NCI-H2107 treated with DMSO at 0.1 percent for 48 hours (cell line): ENCODE data around the gene FBXW5.
A peak's percentile ranks its signal among the peaks of the same experiment; 100 is the strongest.

Experiments used
- DNase-seq: peaks from one replicate; lab custom pipeline; 2025; ENCODE audit not compliant: unreplicated experiment; lab: John Stamatoyannopoulos, UW

Gene FBXW5

GRCh38 chr9:136978073-136978864 lies 33.7 kb upstream of the FBXW5 start:
- no peak for DNase-seq

- DNase-seq = no peak
Measured at GRCh38 chr9:136977649-136978072, 33.1 kb upstream of the FBXW5 start.

GRCh38 chr9:136977223-136977622 lies 32.7 kb upstream of the FBXW5 start, which contains the start of gene PTGDS:
TSS of gene PTGDS (plus strand) at chr9:136977504. CDS start at chr9:136977579, 75 bp downstream.
- DNase-seq = no peak

GRCh38 chr9:136975644-136976043 lies 31.1 kb upstream of the FBXW5 start:
- DNase-seq = no peak

- DNase-seq = no peak
Measured at GRCh38 chr9:136974817-136975535, 30.4 kb upstream of the FBXW5 start.

GRCh38 chr9:136973618-136974617 lies 29.4 kb upstream of the FBXW5 start:
- DNase-seq = no peak

- no peak for DNase-seq
Measured at GRCh38 chr9:136972743-136973142, 28.2 kb upstream of the FBXW5 start.

- DNase-seq = no peak
Measured at GRCh38 chr9:136972335-136972734, 27.8 kb upstream of the FBXW5 start.

GRCh38 chr9:136971746-136972145 lies 27.2 kb upstream of the FBXW5 start:
- no peak for DNase-seq

GRCh38 chr9:136970361-136970760 lies 25.8 kb upstream of the FBXW5 start:
- no peak for DNase-seq

- DNase-seq = no peak
Measured at GRCh38 chr9:136969774-136970173, 25.2 kb upstream of the FBXW5 start.

GRCh38 chr9:136969150-136969549 lies 24.6 kb upstream of the FBXW5 start:
- no peak for DNase-seq

GRCh38 chr9:136968333-136969127 lies 24.0 kb upstream of the FBXW5 start:
- DNase-seq = no peak

- DNase-seq = no peak
Measured at GRCh38 chr9:136965771-136966484, 21.4 kb upstream of the FBXW5 start.

GRCh38 chr9:136964833-136965422 lies 20.4 kb upstream of the FBXW5 start:
- DNase-seq = no peak

- DNase-seq = peak; percentile 45
Measured at GRCh38 chr9:136964171-136964689, 19.7 kb upstream of the FBXW5 start.

- no peak for DNase-seq
Measured at GRCh38 chr9:136963751-136964150, 19.2 kb upstream of the FBXW5 start.

- DNase-seq = no peak
Measured at GRCh38 chr9:136963341-136963740, 18.8 kb upstream of the FBXW5 start.

- DNase-seq = no peak
Measured at GRCh38 chr9:136962701-136963248, 18.2 kb upstream of the FBXW5 start.
